GM13977 (cell line): ENCODE data around the gene NHLRC4.
A peak's percentile ranks its signal among the peaks of the same experiment; 100 is the strongest.

Source experiments
- DNase-seq: peaks from one replicate; pipeline ENCODE4 v3.0.0; 2012; ENCODE audit warnings: low spot score
- CTCF ChIP-seq: IDR thresholded peaks from 2 replicates; pipeline ENCODE4 v1.5.1; 2012; ENCODE audit warnings: mild to moderate bottlenecking, control low read depth; ENCODE audit not compliant: insufficient read depth; ENCODE audit errors: extremely low read depth, missing control alignments
- in situ Hi-C: fragments of 300-500 bp; cut with MboI; formaldehyde crosslinking; loops from one replicate; pipeline ENCODE4 v1.12.0; 2022; ENCODE audit warnings: low sequenced_read_pairs, low pct_unique_long_range_greater_than_20kb, mixed read lengths, inconsistent platforms; ENCODE audit not compliant: unreplicated experiment

The NHLRC4 gene

GRCh38 chr16:566475-567372, at the start of gene NHLRC4:
Gene NHLRC4, plus strand, starts transcription at chr16:567005. Its CDS starts 1,043 bp downstream, at chr16:568048.
- in situ Hi-C loops = no loop called here
- DNase-seq = peak; percentile 95
- TF ChIP-seq CTCF = no peak

GRCh38 chr16:518858-519257, 47.9 kb upstream of the NHLRC4 start:
- TF ChIP-seq CTCF = no peak
- in situ Hi-C loops = no loop called here
- DNase-seq = no peak

GRCh38 chr16:519425-519824, 47.4 kb upstream of the NHLRC4 start:
- no peak for TF ChIP-seq CTCF
- in situ Hi-C loops = no loop called here
- DNase-seq = no peak

- in situ Hi-C loops = no loop called here
- DNase-seq = no peak
- TF ChIP-seq CTCF = no peak
Observed at GRCh38 chr16:519841-520687, 46.7 kb upstream of the NHLRC4 start.

GRCh38 chr16:520847-521246, 46.0 kb upstream of the NHLRC4 start:
- TF ChIP-seq CTCF = no peak
- in situ Hi-C loops = no loop called here
- no peak for DNase-seq

GRCh38 chr16:521381-522210, 45.2 kb upstream of the NHLRC4 start:
- no peak for DNase-seq
- in situ Hi-C loops = no loop called here
- TF ChIP-seq CTCF = no peak
